Uterus (tissue), 4 donors: ENCODE results near the gene CDKAL1. TPM values are rescaled to one million over a fixed set of nuclear protein-coding genes. Genes with fewer than 3 reads are reported as not detected.

Source experiments
- DNase-seq, 2 donors: peaks; one replicate each; pipeline ENCODE4 v3.0.0-alpha.2; 2019 to 2020
- H3K27ac ChIP-seq, 2 donors: fragments of 200-600 bp; sonication (generic); 1 replicate in 1 of 2; 2 replicates in 1 of 2; pipeline ENCODE4 v1.5.1; 2016 to 2018
- H3K27me3 ChIP-seq, 2 donors: fragments of 200-600 bp; sonication (generic); one replicate each; pipeline ENCODE4 v1.5.1; 2018 to 2019; ENCODE audit warnings: control low read depth in 1 of 2
- H3K36me3 ChIP-seq, 2 donors: fragments of 200-600 bp; sonication (generic); one replicate each; pipeline ENCODE4 v1.5.1; 2019; ENCODE audit warnings: control low read depth in 1 of 2
- H3K4me1 ChIP-seq, 2 donors: fragments of 200-600 bp; sonication (generic); one replicate each; pipeline ENCODE4 v1.5.1; 2018 to 2019; ENCODE audit warnings: control low read depth in 1 of 2
- H3K4me3 ChIP-seq, 2 donors: fragments of 200-600 bp; sonication (generic); 1 replicate in 1 of 2; 2 replicates in 1 of 2; pipeline ENCODE4 v1.5.1; 2018 to 2019; ENCODE audit warnings: mild to moderate bottlenecking in 1 of 2
- H3K9me3 ChIP-seq, 2 donors: fragments of 200-600 bp; sonication (generic); one replicate each; pipeline ENCODE4 v1.5.1; 2019; ENCODE audit warnings: control low read depth in 1 of 2
- POLR2A ChIP-seq, 2 donors: fragments of 450-650 bp; IDR thresholded peaks; one replicate each; pipeline ENCODE4 v1.6.1; 2016; ENCODE audit warnings: antibody characterized with exemption in 2 of 2, mild to moderate bottlenecking in 1 of 2, moderate library complexity in 1 of 2
- intact Hi-C: fragments of 100-400 bp; cut with DNase I; formaldehyde crosslinking; loops from one replicate; pipeline ENCODE4 v1.15.1; 2023; ENCODE audit warnings: low total_unique reads
- total RNA-seq, 4 donors: library from RNA; depleted of rRNA in 3 of 4; stranded (reverse); fragments of >200 nt in 3 of 4; gene quantifications; one replicate each; pipeline versions ENCODE4 v1.1.0 to v1.2.4, GENCODE V29; 2014 to 2023
- TF ChIP-seq, protein P1 (sequence below), 4 experiments: fragments of 200-600 bp in 2 of 4; fragments of 450-650 bp in 2 of 4; sonication (generic) in 2 of 4; IDR thresholded peaks; one replicate each; pipeline ENCODE4 v1.5.1; 2016 to 2019; ENCODE audit warnings: antibody characterized with exemption in 4 of 4, mild to moderate bottlenecking in 2 of 4, moderate library complexity in 1 of 4
- donor health status: DM: yes; HTN: yes; CAD: no.

CDKAL1 gene
- total RNA-seq, 4 donors from 2014 or later: 5.0 to 51.7 (median 18.9) TPM

- Histone ChIP-seq H3K4me1 (no peaks in the 10 kb centered on the region), H3K9me3 (no peaks in the 10 kb centered on the region), H3K4me3 (no peak overlapping the region), H3K36me3 (no peaks in the 10 kb centered on the region), H3K27ac (no peak overlapping the region), H3K27me3 (no peaks in the 10 kb centered on the region)
- TF ChIP-seq, protein P1, sequence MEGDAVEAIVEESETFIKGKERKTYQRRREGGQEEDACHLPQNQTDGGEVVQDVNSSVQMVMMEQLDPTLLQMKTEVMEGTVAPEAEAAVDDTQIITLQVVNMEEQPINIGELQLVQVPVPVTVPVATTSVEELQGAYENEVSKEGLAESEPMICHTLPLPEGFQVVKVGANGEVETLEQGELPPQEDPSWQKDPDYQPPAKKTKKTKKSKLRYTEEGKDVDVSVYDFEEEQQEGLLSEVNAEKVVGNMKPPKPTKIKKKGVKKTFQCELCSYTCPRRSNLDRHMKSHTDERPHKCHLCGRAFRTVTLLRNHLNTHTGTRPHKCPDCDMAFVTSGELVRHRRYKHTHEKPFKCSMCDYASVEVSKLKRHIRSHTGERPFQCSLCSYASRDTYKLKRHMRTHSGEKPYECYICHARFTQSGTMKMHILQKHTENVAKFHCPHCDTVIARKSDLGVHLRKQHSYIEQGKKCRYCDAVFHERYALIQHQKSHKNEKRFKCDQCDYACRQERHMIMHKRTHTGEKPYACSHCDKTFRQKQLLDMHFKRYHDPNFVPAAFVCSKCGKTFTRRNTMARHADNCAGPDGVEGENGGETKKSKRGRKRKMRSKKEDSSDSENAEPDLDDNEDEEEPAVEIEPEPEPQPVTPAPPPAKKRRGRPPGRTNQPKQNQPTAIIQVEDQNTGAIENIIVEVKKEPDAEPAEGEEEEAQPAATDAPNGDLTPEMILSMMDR (IDR thresholded peaks at IDR 0.05): no peak
- no peak for TF ChIP-seq POLR2A (IDR thresholded peaks at IDR 0.05)
- intact Hi-C loops: no loop called here
- DNase-seq: no peak
Observed at GRCh38 chr6:20998748-20999448, 464.6 kb downstream of the CDKAL1 start.

GRCh38 chr6:21000331-21000801, 466.1 kb downstream of the CDKAL1 start:
- intact Hi-C loops: no loop called here
- DNase-seq: no peak
- Histone ChIP-seq H3K4me3 (no peak overlapping the region), H3K9me3 (no peaks in the 10 kb centered on the region), H3K36me3 (no peaks in the 10 kb centered on the region), H3K4me1 (no peaks in the 10 kb centered on the region), H3K27ac (no peak overlapping the region), H3K27me3 (no peaks in the 10 kb centered on the region)
- no peak for TF ChIP-seq POLR2A (IDR thresholded peaks at IDR 0.05)
- TF ChIP-seq, protein P1 (IDR thresholded peaks at IDR 0.05): no peak

- no peaks in the 10 kb centered on the region for H3K4me1 ChIP-seq
Observed at GRCh38 chr6:21001736-21002135, 467.5 kb downstream of the CDKAL1 start.

DNA sequence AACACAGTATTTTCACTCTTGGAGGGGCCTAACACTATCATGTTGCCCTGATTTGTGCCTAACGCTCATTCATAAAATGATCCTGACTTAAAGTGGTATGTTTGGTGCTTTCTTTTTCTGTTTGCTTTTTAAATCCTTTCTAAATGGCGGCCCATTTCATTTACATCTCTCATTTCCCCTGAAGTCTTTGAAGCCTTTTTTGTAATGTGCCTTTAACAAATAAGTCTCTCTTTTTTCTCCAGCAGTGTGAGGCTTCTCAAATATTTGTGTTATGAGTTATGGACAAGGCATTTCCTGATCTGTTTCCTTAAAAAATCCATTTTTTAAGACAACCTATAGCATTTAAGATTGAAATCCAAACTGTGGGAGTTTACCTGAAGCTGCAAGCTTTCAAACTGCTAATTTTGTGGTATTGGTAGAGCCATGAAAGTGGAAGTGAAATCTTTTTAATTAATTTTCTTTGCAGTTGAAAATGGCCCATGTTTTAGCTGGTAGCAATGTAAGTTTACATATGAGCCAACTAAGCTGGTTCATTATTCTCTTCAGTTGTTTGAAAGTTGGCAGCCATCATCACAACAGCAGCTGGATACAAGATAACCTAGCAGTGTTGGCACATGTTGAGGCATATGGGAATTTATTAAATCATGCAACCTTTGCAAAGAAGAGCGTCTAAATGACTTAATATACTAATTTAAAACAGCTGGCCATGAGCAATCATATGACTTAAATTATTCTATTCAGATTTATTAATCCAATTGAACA, 469.7 kb downstream of the CDKAL1 start:
- no peak for DNase-seq
- H3K9me3 ChIP-seq: no peaks in the 10 kb centered on the region
- no peak overlapping the region for H3K4me3 ChIP-seq
- H3K4me1 ChIP-seq: no peaks in the 10 kb centered on the region
- H3K36me3 ChIP-seq: no peaks in the 10 kb centered on the region
- no peak overlapping the region for H3K27ac ChIP-seq
- intact Hi-C loops: no loop called here
- TF ChIP-seq, protein P1 (IDR thresholded peaks at IDR 0.05): no peak
- TF ChIP-seq POLR2A (IDR thresholded peaks at IDR 0.05): no peak
- no peaks in the 10 kb centered on the region for H3K27me3 ChIP-seq

More at GRCh38 chr6:21001736-21002135, 467.5 kb downstream of the CDKAL1 start:
- H3K27me3 ChIP-seq: no peaks in the 10 kb centered on the region
- H3K9me3 ChIP-seq: no peaks in the 10 kb centered on the region
- intact Hi-C loops: no loop called here
- no peaks in the 10 kb centered on the region for H3K36me3 ChIP-seq
- no peak overlapping the region for H3K4me3 ChIP-seq
- H3K27ac ChIP-seq: no peak overlapping the region
- no peak for DNase-seq
- TF ChIP-seq, protein P1 (IDR thresholded peaks at IDR 0.05): no peak
- no peak for TF ChIP-seq POLR2A (IDR thresholded peaks at IDR 0.05)
